GM12873 (cell line): ENCODE data around the gene ZNF622.

Source experiments
- TF ChIP-seq, protein P1 (sequence below): IDR thresholded peaks from 2 replicates; pipeline ENCODE4 v1.5.1; 2012; ENCODE audit warnings: low read depth, mild to moderate bottlenecking, moderate library complexity, low read length, control low read depth; ENCODE audit not compliant: insufficient read depth; ENCODE audit errors: missing control alignments

The ZNF622 gene

DNA sequence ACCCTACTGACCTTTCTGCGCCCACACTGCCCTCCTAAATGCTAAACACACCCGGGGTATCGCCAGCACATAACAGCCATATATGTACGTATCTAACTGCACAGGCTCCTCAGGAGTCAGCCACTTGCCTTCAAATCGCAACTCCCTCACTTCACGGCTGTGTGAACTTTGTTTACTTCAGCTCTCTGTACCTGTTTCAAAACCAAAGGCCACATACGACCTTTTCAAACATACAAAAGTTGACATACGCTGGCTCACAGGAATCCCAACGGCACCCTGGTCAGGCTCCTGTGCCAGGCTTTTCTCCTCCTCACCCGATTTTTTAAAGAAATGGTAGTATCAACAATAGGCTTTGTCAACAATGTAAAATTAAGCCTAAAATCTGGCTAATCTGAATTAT, 39.0 kb upstream of the ZNF622 start:
- TF ChIP-seq, protein P1, sequence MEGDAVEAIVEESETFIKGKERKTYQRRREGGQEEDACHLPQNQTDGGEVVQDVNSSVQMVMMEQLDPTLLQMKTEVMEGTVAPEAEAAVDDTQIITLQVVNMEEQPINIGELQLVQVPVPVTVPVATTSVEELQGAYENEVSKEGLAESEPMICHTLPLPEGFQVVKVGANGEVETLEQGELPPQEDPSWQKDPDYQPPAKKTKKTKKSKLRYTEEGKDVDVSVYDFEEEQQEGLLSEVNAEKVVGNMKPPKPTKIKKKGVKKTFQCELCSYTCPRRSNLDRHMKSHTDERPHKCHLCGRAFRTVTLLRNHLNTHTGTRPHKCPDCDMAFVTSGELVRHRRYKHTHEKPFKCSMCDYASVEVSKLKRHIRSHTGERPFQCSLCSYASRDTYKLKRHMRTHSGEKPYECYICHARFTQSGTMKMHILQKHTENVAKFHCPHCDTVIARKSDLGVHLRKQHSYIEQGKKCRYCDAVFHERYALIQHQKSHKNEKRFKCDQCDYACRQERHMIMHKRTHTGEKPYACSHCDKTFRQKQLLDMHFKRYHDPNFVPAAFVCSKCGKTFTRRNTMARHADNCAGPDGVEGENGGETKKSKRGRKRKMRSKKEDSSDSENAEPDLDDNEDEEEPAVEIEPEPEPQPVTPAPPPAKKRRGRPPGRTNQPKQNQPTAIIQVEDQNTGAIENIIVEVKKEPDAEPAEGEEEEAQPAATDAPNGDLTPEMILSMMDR, result no peak

DNA sequence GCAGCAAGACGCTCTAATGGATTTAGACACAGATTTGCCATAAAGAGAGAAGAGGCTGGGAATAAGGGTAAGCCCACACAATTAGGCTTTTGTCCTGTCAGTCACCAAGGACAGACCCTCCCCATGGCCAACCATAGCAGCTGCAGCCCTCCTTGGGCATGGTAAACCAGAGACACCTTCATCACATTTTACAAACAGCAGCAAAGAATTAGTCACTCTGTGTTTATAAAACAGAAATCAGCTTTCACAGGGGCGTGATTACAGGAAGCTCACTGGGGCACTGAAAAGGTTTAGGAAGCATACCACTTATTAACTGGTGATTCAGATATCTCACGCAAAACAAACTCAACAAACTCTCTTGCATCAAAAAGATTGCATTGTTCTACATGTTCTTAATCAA, 37.3 kb upstream of the ZNF622 start:
- TF ChIP-seq, protein P1, result no peak

DNA sequence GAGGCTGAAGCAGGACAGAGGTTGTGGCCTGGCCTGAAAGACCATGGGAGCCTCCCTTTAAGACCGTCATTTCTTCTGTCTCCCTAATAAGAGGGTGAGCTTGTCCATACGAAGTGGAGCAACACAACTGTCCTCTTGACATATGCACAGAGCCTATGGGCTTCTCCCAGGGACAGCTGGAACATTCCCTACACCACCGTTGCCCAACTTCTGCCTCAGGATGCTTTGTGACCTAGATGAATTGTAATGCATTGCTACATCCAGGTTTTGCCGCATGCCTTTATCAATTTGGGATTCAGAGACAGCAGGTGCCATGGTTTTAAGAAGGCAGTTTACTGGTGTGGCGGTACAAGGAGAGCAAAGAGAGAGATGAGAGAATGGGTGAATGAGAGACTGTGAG, 34.4 kb upstream of the ZNF622 start:
- TF ChIP-seq, protein P1, result no peak

DNA sequence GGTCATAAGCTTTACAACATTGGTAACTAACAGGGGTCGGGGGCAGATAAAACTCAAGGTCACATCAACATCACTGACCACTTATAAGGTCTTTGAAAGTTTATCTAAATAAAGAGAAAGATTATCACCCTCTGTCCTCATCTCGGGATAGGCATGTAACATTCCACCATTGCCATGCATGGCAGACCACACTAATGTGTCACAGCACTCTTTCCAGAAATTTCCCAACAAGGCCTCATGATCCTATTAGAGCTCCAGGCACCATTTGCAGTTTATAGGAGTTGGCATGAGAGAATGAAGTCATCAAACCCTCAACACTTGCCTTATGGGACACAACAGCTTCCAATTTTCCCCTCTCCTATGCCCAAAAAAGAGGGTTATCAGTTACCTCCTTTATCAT, 31.9 kb upstream of the ZNF622 start:
- TF ChIP-seq, protein P1, result no peak

DNA sequence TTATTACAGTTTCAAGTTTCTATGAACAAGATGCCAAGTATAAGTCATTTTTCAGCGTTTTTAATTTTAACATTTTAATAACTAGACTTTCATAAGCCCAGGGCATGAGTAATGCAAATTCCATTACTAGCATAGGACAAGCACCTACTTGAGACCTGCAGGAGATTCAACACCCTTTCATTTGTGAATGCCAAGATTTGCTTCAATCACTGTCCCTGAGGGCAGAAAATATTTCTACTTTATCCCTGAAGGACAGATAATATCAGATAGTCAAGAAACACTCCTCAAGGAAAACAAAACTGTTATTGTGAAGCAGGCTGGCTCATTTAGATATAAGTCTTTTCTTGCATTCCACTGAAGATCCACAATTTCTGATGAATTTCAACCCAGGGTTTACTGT, 27.7 kb upstream of the ZNF622 start:
- TF ChIP-seq, protein P1, result no peak

DNA sequence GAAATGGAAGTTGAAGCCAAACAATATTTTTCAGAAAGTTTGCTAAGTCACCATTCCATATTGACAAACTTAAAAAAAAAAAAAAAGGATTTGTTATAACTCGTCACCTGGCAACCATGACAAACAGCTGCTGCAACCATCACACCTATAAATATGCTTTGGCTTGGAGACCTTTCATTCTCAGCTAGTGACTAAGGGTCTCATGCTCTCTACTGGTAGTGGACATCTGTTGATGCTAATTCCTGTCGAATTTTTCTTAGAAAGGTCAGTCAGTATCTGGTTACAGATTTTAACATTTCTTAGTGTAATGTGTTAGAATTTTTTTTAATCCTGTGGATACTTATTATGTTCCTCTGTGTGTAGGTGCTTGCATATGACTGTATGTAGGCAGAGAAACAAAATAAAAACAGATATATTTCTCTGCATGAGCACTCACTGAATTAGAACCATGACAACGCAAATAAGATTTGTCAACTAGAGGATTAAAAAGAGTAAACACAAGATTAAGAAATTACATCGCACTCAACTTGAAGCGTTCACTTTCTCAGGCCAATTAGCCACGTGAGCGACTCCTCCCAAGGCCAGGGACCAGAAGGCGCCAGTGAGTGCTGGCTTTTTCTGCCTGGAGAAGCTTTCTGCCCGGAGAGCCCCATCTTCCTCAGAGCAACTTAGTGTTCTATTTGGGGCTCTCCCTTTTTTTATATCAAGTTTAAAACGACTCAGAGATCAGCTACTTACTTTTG, 27.0 kb upstream of the ZNF622 start:
- TF ChIP-seq, protein P1, result no peak

DNA sequence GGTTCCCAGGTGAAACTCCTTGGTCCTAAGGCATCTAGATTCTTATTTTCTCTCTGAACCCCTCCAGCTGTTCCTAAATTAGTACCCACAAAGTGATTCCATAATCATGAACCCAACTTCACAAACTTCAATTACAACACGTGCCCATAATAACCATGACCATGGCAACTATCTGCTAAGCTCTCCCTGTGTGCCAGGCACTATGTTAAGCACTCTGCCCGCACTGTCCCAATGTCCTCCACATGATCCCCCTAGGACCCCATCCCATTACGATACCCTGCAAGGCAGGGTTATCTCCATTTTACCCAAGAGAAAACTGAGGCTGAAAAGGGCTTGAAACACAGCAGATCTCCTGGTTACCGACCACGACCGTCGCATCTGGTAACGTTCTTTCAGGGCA, 25.3 kb upstream of the ZNF622 start:
- TF ChIP-seq, protein P1, result no peak
